Measurements from ENCODE around the gene EFCAB5.

GRCh38 chr17:29977836-29978235 lies 36.4 kb downstream of the EFCAB5 start:
- TF ChIP-seq NFYB (IDR thresholded peaks at IDR 0.05; ENCODE audit: insufficient read depth, low read depth, low read length): no peak
- no peak for TF ChIP-seq ZBTB33 (IDR thresholded peaks at IDR 0.05)
- no peak for TF ChIP-seq BHLHE40 (IDR thresholded peaks at IDR 0.05; ENCODE audit: borderline replicate concordance in 1 of 2, low read depth in 2 of 2, low read length in 1 of 2)
- no peak for TF ChIP-seq TAF1 (IDR thresholded peaks at IDR 0.05; ENCODE audit: borderline replicate concordance, low read depth, low read length)
- no peak for TF ChIP-seq RB1 (IDR thresholded peaks at IDR 0.05; ENCODE audit: borderline replicate concordance)
- TF ChIP-seq CEBPZ (IDR thresholded peaks at IDR 0.05; ENCODE audit: low read depth, low read length): no peak
- TF ChIP-seq MXI1 (IDR thresholded peaks at IDR 0.05; ENCODE audit: low read depth, low read length): no peak
- no peak for TF ChIP-seq EED (IDR thresholded peaks at IDR 0.05; ENCODE audit: low read depth)
- TF ChIP-seq ATF2 (IDR thresholded peaks at IDR 0.05; ENCODE audit: low read length): no peak
- no peak for TF ChIP-seq ZNF274 (IDR thresholded peaks at IDR 0.05; ENCODE audit: insufficient read depth, insufficient read length)
- TF ChIP-seq CUX1 (IDR thresholded peaks at IDR 0.05; ENCODE audit: insufficient replicate concordance, low read depth, low read length): no peak
- no peak for TF ChIP-seq POLR2A (IDR thresholded peaks at IDR 0.05; ENCODE audit: low read depth, low read length)

All from GM12878 (cell line).